ENCODE measurements around the gene IL17RE. TPM values are rescaled to one million over a fixed set of nuclear protein-coding genes. Genes with fewer than 3 reads are reported as not detected.

IL17RE gene
- total and polyA plus RNA-seq, 3 experiments from 2014 or later: 0.47 to 1.2 (median 1.2) TPM

DNA sequence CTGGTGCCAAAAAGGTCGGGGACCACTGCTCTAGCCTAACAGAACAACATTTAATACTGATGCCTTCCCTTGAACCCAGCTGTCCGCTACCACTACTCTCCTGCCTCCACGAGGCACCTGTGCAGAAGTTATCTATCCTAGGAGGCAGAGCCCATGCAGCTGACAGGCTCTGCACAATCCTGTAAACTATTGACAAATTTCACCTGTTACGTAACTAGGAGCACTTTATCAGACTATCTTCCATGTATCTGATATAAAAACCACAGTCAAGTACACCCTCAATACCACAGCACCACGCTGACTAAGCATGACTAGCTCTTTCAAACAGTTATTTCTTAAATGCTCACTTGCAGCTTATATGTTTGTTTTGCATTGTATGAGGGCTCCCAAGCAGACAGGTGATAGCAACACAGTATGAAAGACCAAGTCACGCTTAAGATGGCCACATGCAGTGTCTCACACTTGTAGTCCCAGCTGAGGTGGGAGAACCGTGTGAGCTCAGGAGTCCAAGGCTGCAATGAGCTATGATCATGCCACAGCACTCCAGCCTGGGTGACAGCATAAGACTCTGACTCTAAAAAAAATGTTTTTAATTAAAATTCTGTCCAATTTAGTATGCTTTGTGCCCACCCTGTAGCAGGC lies 9.8 kb downstream of the IL17RE start:
- H3K27me3 ChIP-seq (ENCODE audit: insufficient read depth, low read length, poor library complexity, severe bottlenecking): no peaks in the 10 kb centered on the region
- Mint-ChIP-seq H3K4me1 (peaks cover 7 to 21% (median 15%) of the 10 kb centered on the region in 3 donors), H3K4me3 (peak overlapping the region in 1 of 7 donors; percentile 7), H3K27me3 (peaks cover 7 to 16% of the 10 kb centered on the region in 2 donors), H3K36me3 (peaks cover 0 to 2% (median 2%) of the 10 kb centered on the region in 3 donors), H3K27ac (peak overlapping the region in 3 of 8 donors; percentile 7 to 28 (median 19)), H3K9me3 (no peaks in the 10 kb centered on the region)
- no peak for DNase-seq
- ChIA-PET POLR2A (interaction anchor here (2.1 kb wide), 1 partner anchor 22 kb away, joined by 4 read pairs; the partner anchor contains the start of gene JAGN1), CTCF (interaction anchor here (0.6 to 2.7 kb wide), 4 partner anchors 10 to 74 kb away, joined by 3 to 11 read pairs (median 6); partner anchors contain the start of genes CRELD1, EMC3 and JAGN1)
- no peak overlapping the region for H3K27ac ChIP-seq (ENCODE audit: low read depth, low read length)
- no peaks in the 10 kb centered on the region for H3K9me3 ChIP-seq (ENCODE audit: low read length)
- H3K4me3 ChIP-seq (ENCODE audit: low read length): no peak overlapping the region
- no peaks in the 10 kb centered on the region for H3K36me3 ChIP-seq (ENCODE audit: insufficient read depth, low read length)
- H3K4me1 ChIP-seq (ENCODE audit: insufficient read depth, low read length): peaks cover 9% of the 10 kb centered on the region

- no peak overlapping the region for H3K4me3 ChIP-seq (ENCODE audit: low read length)
- Mint-ChIP-seq H3K27me3 (peaks cover 7 to 16% of the 10 kb centered on the region in 2 donors), H3K4me3 (peak overlapping the region in 3 of 7 donors; percentile 14 to 58 (median 23)), H3K4me1 (peaks cover 7 to 21% (median 15%) of the 10 kb centered on the region in 3 donors), H3K9me3 (no peaks in the 10 kb centered on the region), H3K36me3 (peaks cover 0 to 2% (median 2%) of the 10 kb centered on the region in 3 donors), H3K27ac (no peak overlapping the region)
- no peak for DNase-seq
- peaks cover 9% of the 10 kb centered on the region for H3K4me1 ChIP-seq (ENCODE audit: insufficient read depth, low read length)
- no peaks in the 10 kb centered on the region for H3K36me3 ChIP-seq (ENCODE audit: insufficient read depth, low read length)
- H3K9me3 ChIP-seq (ENCODE audit: low read length): no peaks in the 10 kb centered on the region
- no peak overlapping the region for H3K27ac ChIP-seq (ENCODE audit: low read depth, low read length)
- CTCF ChIA-PET: interaction anchor here (2.7 kb wide), 1 partner anchor 19 kb away, joined by 11 read pairs; the partner anchor contains the start of gene CRELD1
- no peaks in the 10 kb centered on the region for H3K27me3 ChIP-seq (ENCODE audit: insufficient read depth, low read length, poor library complexity, severe bottlenecking)
- POLR2A ChIA-PET: interaction anchor here (0.6 to 2.9 kb wide), 3 partner anchors 19 to 34 kb away, joined by 3 to 14 read pairs (median 4); partner anchors contain the start of genes CRELD1 and JAGN1
Observed at GRCh38 chr3:9913601-9914000, 11.0 kb downstream of the IL17RE start.

DNA sequence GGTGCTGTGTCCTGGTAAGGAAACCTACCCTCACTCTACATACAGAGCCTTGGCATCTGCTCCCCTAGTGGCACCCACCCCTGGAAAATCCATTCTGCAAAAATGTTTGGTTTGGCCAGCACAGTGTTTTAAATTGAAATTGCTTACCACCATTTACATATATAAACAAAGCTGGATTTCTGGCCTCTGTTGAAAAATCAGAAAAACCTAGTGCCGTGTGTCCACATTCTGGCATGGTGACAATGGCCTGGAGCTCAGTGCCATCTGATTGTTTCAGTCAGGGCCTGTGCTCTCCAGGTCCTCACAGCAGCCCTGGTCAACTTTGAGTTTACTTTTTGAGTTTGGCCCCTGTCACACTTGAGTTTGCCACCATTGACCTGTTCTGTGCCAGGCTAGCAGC lies 11.4 kb downstream of the IL17RE start:
- no peak overlapping the region for H3K4me3 ChIP-seq (ENCODE audit: low read length)
- Mint-ChIP-seq H3K27me3 (peaks cover 7 to 16% of the 10 kb centered on the region in 2 donors), H3K27ac (peak overlapping the region in 1 of 8 donors; percentile 76), H3K36me3 (peaks cover 0 to 2% (median 2%) of the 10 kb centered on the region in 3 donors), H3K4me3 (peak overlapping the region in 4 of 7 donors; percentile 8 to 58 (median 18)), H3K4me1 (peaks cover 7 to 21% (median 15%) of the 10 kb centered on the region in 3 donors), H3K9me3 (no peaks in the 10 kb centered on the region)
- ChIA-PET POLR2A (interaction anchor here (2.1 to 2.9 kb wide), 2 partner anchors 18 to 23 kb away, joined by 4 to 14 read pairs; partner anchors contain the start of genes CRELD1 and JAGN1), CTCF (interaction anchor here (1.5 to 2.7 kb wide), 2 partner anchors 18 to 106 kb away, joined by 3 to 11 read pairs; partner anchors contain the start of gene CRELD1)
- no peak overlapping the region for H3K27ac ChIP-seq (ENCODE audit: low read depth, low read length)
- H3K27me3 ChIP-seq (ENCODE audit: insufficient read depth, low read length, poor library complexity, severe bottlenecking): no peaks in the 10 kb centered on the region
- H3K4me1 ChIP-seq (ENCODE audit: insufficient read depth, low read length): peaks cover 9% of the 10 kb centered on the region
- no peak for DNase-seq
- no peaks in the 10 kb centered on the region for H3K9me3 ChIP-seq (ENCODE audit: low read length)
- H3K36me3 ChIP-seq (ENCODE audit: insufficient read depth, low read length): no peaks in the 10 kb centered on the region

- no peaks in the 10 kb centered on the region for H3K9me3 Mint-ChIP-seq
- no peaks in the 10 kb centered on the region for H3K27me3 ChIP-seq (ENCODE audit: insufficient read depth, low read length, poor library complexity, severe bottlenecking)
- H3K4me1 Mint-ChIP-seq: peaks cover 7 to 21% (median 15%) of the 10 kb centered on the region in 3 donors
- peak overlapping the region; percentile 49 for H3K4me3 ChIP-seq (ENCODE audit: low read length)
- ChIA-PET CTCF (interaction anchor here (1.5 to 2.7 kb wide), 2 partner anchors 18 to 106 kb away, joined by 3 to 11 read pairs; partner anchors contain the start of gene CRELD1), POLR2A (interaction anchor here (2.1 to 2.9 kb wide), 2 partner anchors 18 to 24 kb away, joined by 4 to 14 read pairs; partner anchors contain the start of genes CRELD1 and JAGN1)
- H3K9me3 ChIP-seq (ENCODE audit: low read length): no peaks in the 10 kb centered on the region
- no peak overlapping the region for H3K27ac ChIP-seq (ENCODE audit: low read depth, low read length)
- DNase-seq: no peak
- no peak overlapping the region for H3K27ac Mint-ChIP-seq
- peak overlapping the region in 6 of 7 donors; percentile 50 to 83 (median 62) for H3K4me3 Mint-ChIP-seq
- H3K4me1 ChIP-seq (ENCODE audit: insufficient read depth, low read length): peaks cover 9% of the 10 kb centered on the region
- H3K36me3 Mint-ChIP-seq: peaks cover 0 to 2% (median 2%) of the 10 kb centered on the region in 3 donors
- H3K36me3 ChIP-seq (ENCODE audit: insufficient read depth, low read length): no peaks in the 10 kb centered on the region
- peaks cover 7 to 16% of the 10 kb centered on the region in 2 donors for H3K27me3 Mint-ChIP-seq
Observed at GRCh38 chr3:9914559-9915253, 12.1 kb downstream of the IL17RE start.

DNA sequence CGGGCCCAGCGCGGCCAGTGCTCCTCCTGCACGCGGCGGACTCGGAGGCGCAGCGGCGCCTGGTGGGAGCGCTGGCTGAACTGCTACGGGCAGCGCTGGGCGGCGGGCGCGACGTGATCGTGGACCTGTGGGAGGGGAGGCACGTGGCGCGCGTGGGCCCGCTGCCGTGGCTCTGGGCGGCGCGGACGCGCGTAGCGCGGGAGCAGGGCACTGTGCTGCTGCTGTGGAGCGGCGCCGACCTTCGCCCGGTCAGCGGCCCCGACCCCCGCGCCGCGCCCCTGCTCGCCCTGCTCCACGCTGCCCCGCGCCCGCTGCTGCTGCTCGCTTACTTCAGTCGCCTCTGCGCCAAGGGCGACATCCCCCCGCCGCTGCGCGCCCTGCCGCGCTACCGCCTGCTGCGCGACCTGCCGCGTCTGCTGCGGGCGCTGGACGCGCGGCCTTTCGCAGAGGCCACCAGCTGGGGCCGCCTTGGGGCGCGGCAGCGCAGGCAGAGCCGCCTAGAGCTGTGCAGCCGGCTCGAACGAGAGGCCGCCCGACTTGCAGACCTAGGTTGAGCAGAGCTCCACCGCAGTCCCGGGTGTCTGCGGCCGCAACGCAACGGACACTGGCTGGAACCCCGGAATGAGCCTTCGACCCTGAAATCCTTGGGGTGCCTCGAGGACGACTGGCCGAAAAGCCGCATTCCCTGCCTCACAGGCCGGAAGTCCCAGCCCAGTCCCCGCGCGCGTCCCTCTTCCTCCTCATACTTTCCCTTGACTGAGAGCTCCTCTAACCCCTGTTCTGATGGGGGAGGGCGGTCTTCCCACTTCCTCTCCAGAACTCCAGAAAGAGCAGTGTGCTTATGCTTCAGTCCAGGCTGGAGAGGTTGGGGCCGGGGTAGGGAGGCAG lies 12.8 kb downstream of the IL17RE start:
- CTCF ChIA-PET: interaction anchor here (1.5 to 1.8 kb wide), 2 partner anchors 18 to 107 kb away, joined by 3 to 7 read pairs; partner anchors contain the start of gene CRELD1
- POLR2A ChIA-PET: interaction anchor here (2.9 kb wide), 1 partner anchor 17 kb away, joined by 14 read pairs; the partner anchor contains the start of gene CRELD1
- H3K36me3 ChIP-seq (ENCODE audit: insufficient read depth, low read length): no peaks in the 10 kb centered on the region
- H3K4me1 ChIP-seq (ENCODE audit: insufficient read depth, low read length): peaks cover 9% of the 10 kb centered on the region
- DNase-seq: peak in 2 of 5 donors; percentile 12 to 52
- no peak overlapping the region for H3K27ac ChIP-seq (ENCODE audit: low read depth, low read length)
- peak overlapping the region; percentile 49 for H3K4me3 ChIP-seq (ENCODE audit: low read length)
- no peaks in the 10 kb centered on the region for H3K27me3 ChIP-seq (ENCODE audit: insufficient read depth, low read length, poor library complexity, severe bottlenecking)
- Mint-ChIP-seq H3K27me3 (peaks cover 7 to 16% of the 10 kb centered on the region in 2 donors), H3K4me3 (peak overlapping the region; percentile 74 to 93 (median 77)), H3K4me1 (peaks cover 7 to 21% (median 15%) of the 10 kb centered on the region in 3 donors), H3K9me3 (no peaks in the 10 kb centered on the region), H3K27ac (peak overlapping the region in 2 of 8 donors; percentile 17 to 88), H3K36me3 (peaks cover 0 to 2% (median 0%) of the 10 kb centered on the region in 3 donors)
- no peaks in the 10 kb centered on the region for H3K9me3 ChIP-seq (ENCODE audit: low read length)

- H3K36me3 Mint-ChIP-seq: no peaks in the 10 kb centered on the region
- Histone ChIP-seq H3K4me3 (ENCODE audit: low read length) (peak overlapping the region; percentile 22), H3K36me3 (ENCODE audit: insufficient read depth, low read length) (no peaks in the 10 kb centered on the region), H3K9me3 (ENCODE audit: low read length) (no peaks in the 10 kb centered on the region), H3K27me3 (ENCODE audit: insufficient read depth, low read length, poor library complexity, severe bottlenecking) (no peaks in the 10 kb centered on the region), H3K4me1 (ENCODE audit: insufficient read depth, low read length) (peaks cover 9% of the 10 kb centered on the region), H3K27ac (ENCODE audit: low read depth, low read length) (peak overlapping the region; percentile 51)
- peaks cover 7 to 21% (median 15%) of the 10 kb centered on the region in 3 donors for H3K4me1 Mint-ChIP-seq
- POLR2A ChIA-PET: interaction anchor here (0.6 to 2.9 kb wide), 3 partner anchors 16 to 336 kb away, joined by 4 to 14 read pairs (median 4); partner anchors contain the start of gene CRELD1
- peaks cover 7 to 13% of the 10 kb centered on the region in 2 donors for H3K27me3 Mint-ChIP-seq
- DNase-seq: no peak
- no peaks in the 10 kb centered on the region for H3K9me3 Mint-ChIP-seq
- H3K27ac Mint-ChIP-seq: peak overlapping the region in 1 of 8 donors; percentile 43
- peak overlapping the region; percentile 40 to 93 (median 76) for H3K4me3 Mint-ChIP-seq
- CTCF ChIA-PET: interaction anchor here (1.8 kb wide), 1 partner anchor 17 kb away, joined by 7 read pairs; the partner anchor contains the start of gene CRELD1
Observed at GRCh38 chr3:9916346-9916733, 13.7 kb downstream of the IL17RE start.

Measured in CD8-positive, alpha-beta memory T cell (primary cell).